DMS53 treated with DMSO at 0.1 percent for 48 hours (cell line): ENCODE results near the gene EEFSEC.

Experiments
- DNase-seq: peaks from one replicate; lab custom pipeline; 2025; ENCODE audit not compliant: unreplicated experiment; lab: John Stamatoyannopoulos, UW

The EEFSEC gene

GRCh38 chr3:128456776-128457715, 303.8 kb downstream of the EEFSEC start:
- DNase-seq: no peak

GRCh38 chr3:128457937-128458336, 304.7 kb downstream of the EEFSEC start:
- no peak for DNase-seq
